H1 (cell line): ENCODE data around the gene RGS11. TPM values are rescaled to one million over a fixed set of nuclear protein-coding genes. Genes with fewer than 3 reads are reported as not detected.

Source experiments
- CTCF ChIA-PET: fragments of 300-600 bp; sonication (Branson Sonifier 250); formaldehyde crosslinking; loops from one replicate; lab custom pipeline; 2021; ENCODE audit not compliant: partially characterized antibody; lab: Charles Lee
- POLR2A ChIA-PET: fragments of 300-600 bp; sonication (Branson Sonifier 250); formaldehyde crosslinking; loops from one replicate; lab custom pipeline; 2021; ENCODE audit warnings: inconsistent platforms; ENCODE audit not compliant: partially characterized antibody; lab: Charles Lee
- DNase-seq, 2 experiments: peaks; one replicate each; pipeline versions ENCODE4 v3.0.0 to v3.0.0-alpha.2; 2010 to 2022; ENCODE audit warnings: low spot score in 2 of 2, low read depth in 1 of 2, mixed read lengths in 1 of 2
- FAIRE-seq: peaks from 2 replicates; lab custom pipeline; 2011; peaks lifted over from hg19 to GRCh38; lab: Jason Lieb, UNC
- H2AFZ ChIP-seq: 2 replicates; pipeline ENCODE4 v1.8.1; 2012; ENCODE audit warnings: low read length, inconsistent platforms
- H2AK5ac ChIP-seq: 2 replicates; pipeline ENCODE4 v1.6.1; 2013; ENCODE audit warnings: low read depth, low read length
- H2BK120ac ChIP-seq: replicated peaks from 2 replicates; pipeline ENCODE3; 2013; ENCODE audit warnings: low read depth, low read length, inconsistent platforms
- H2BK12ac ChIP-seq: 2 replicates; pipeline ENCODE4 v1.6.1; 2013; ENCODE audit warnings: low read depth, low read length
- H2BK15ac ChIP-seq: 2 replicates; pipeline ENCODE4 v1.6.1; 2013; ENCODE audit warnings: low read length
- H2BK20ac ChIP-seq: 2 replicates; pipeline ENCODE4 v1.6.1; 2013; ENCODE audit warnings: low read length
- H2BK5ac ChIP-seq: 2 replicates; pipeline ENCODE4 v1.6.1; 2013; ENCODE audit warnings: low read depth, low read length
- H3K14ac ChIP-seq: 2 replicates; pipeline ENCODE4 v1.6.1; 2013; ENCODE audit warnings: inconsistent platforms; ENCODE audit not compliant: insufficient read length
- H3K18ac ChIP-seq: 2 replicates; pipeline ENCODE4 v1.6.1; 2013; ENCODE audit warnings: low read length; ENCODE audit errors: extremely low read depth
- H3K23ac ChIP-seq: 2 replicates; pipeline ENCODE4 v1.6.1; 2013; ENCODE audit warnings: inconsistent platforms; ENCODE audit not compliant: insufficient read length
- H3K23me2 ChIP-seq: 2 replicates; pipeline ENCODE4 v1.6.1; 2013; ENCODE audit warnings: low read depth, low read length
- H3K27ac ChIP-seq: 2 replicates; pipeline ENCODE4 v1.6.1; 2011; ENCODE audit warnings: low read depth, low read length, inconsistent platforms
- H3K27me3 ChIP-seq, 4 experiments: replicated peaks in 1 of 4; 1 replicate in 1 of 4; 2 replicates in 3 of 4; pipeline versions ENCODE4 v1.6.1 to v1.8.1; 2011 to 2013; ENCODE audit warnings: low read length in 3 of 4, mild to moderate bottlenecking in 3 of 4, inconsistent platforms in 2 of 4, mixed read lengths in 2 of 4, moderate library complexity in 1 of 4; ENCODE audit not compliant: control insufficient read depth in 3 of 4, insufficient read depth in 3 of 4; ENCODE audit errors: extremely low read depth in 1 of 4
- H3K36me3 ChIP-seq, 4 experiments: 2 replicates each; pipeline versions ENCODE4 v1.6.1 to v1.8.1; 2011 to 2013; ENCODE audit warnings: mild to moderate bottlenecking in 4 of 4, low read length in 3 of 4, moderate library complexity in 2 of 4, control low read depth in 1 of 4, inconsistent platforms in 1 of 4; ENCODE audit not compliant: insufficient read depth in 4 of 4, control insufficient read depth in 2 of 4
- H3K4ac ChIP-seq: replicated peaks from 2 replicates; pipeline ENCODE3; 2013; ENCODE audit warnings: low read length, low read depth, mixed read lengths, inconsistent platforms; ENCODE audit not compliant: insufficient read length
- H3K4me1 ChIP-seq, 4 experiments: replicated peaks in 1 of 4; 1 replicate in 1 of 4; 2 replicates in 3 of 4; pipeline versions ENCODE4 v1.6.1 to v1.8.1; 2011 to 2013; ENCODE audit warnings: low read length in 3 of 4, inconsistent platforms in 2 of 4, mixed read lengths in 1 of 4; ENCODE audit not compliant: insufficient read depth in 4 of 4, control insufficient read depth in 3 of 4
- H3K4me2 ChIP-seq, 2 experiments: 2 replicates each; pipeline versions ENCODE4 v1.6.1 to v1.8.1; 2011 to 2013; ENCODE audit warnings: low read depth in 2 of 2, low read length in 2 of 2, control low read depth in 1 of 2, inconsistent platforms in 1 of 2, mild to moderate bottlenecking in 1 of 2; ENCODE audit not compliant: insufficient read depth in 1 of 2
- H3K4me3 ChIP-seq, 4 experiments: fragments of 200-600, 300-600 bp in 1 of 4; sonication (generic), shearing (Covaris generic), sonication (Bioruptor Twin) in 1 of 4; 2 replicates each; pipeline versions ENCODE4 v1.5.1 to v1.8.1; 2011 to 2016; ENCODE audit warnings: low read length in 4 of 4, low read depth in 3 of 4, control low read depth in 2 of 4, inconsistent platforms in 2 of 4, mild to moderate bottlenecking in 2 of 4, mixed read lengths in 1 of 4, moderate library complexity in 1 of 4; ENCODE audit not compliant: insufficient read depth in 2 of 4; ENCODE audit errors: extremely low read depth in 1 of 4
- H3K56ac ChIP-seq: replicated peaks from 2 replicates; pipeline ENCODE3; 2013; ENCODE audit warnings: low read depth, mild to moderate bottlenecking, mixed read lengths, low read length, inconsistent platforms; ENCODE audit not compliant: insufficient read length
- H3K79me1 ChIP-seq: 2 replicates; pipeline ENCODE4 v1.6.1; 2013; ENCODE audit warnings: low read depth, low read length, control low read depth
- H3K79me2 ChIP-seq, 2 experiments: 2 replicates each; pipeline versions ENCODE4 v1.6.1 to v1.8.1; 2012 to 2013; ENCODE audit warnings: low read length in 2 of 2, mild to moderate bottlenecking in 2 of 2, inconsistent platforms in 1 of 2; ENCODE audit not compliant: insufficient read depth in 2 of 2, control insufficient read depth in 1 of 2
- H3K9ac ChIP-seq, 4 experiments: replicated peaks in 1 of 4; 1 replicate in 1 of 4; 2 replicates in 3 of 4; pipeline versions ENCODE4 v1.6.1 to v1.8.1; 2011 to 2013; ENCODE audit warnings: low read depth in 3 of 4, low read length in 3 of 4, control low read depth in 2 of 4, mild to moderate bottlenecking in 2 of 4, moderate library complexity in 2 of 4, inconsistent platforms in 1 of 4; ENCODE audit errors: extremely low read depth in 1 of 4
- H3K9me3 ChIP-seq, 2 experiments: 2 replicates each; pipeline versions ENCODE4 v1.6.1 to v1.8.1; 2012 to 2013; ENCODE audit warnings: mild to moderate bottlenecking in 2 of 2, moderate library complexity in 2 of 2, control low read depth in 1 of 2, inconsistent platforms in 1 of 2, low read depth in 1 of 2, low read length in 1 of 2, mixed read lengths in 1 of 2; ENCODE audit not compliant: insufficient read depth in 2 of 2
- H4K20me1 ChIP-seq, 2 experiments: replicated peaks in 1 of 2; 2 replicates each; pipeline versions ENCODE3 to v1.8.1; 2011 to 2013; ENCODE audit warnings: inconsistent platforms in 2 of 2, low read length in 2 of 2, mild to moderate bottlenecking in 1 of 2; ENCODE audit not compliant: insufficient read depth in 2 of 2, control insufficient read depth in 1 of 2
- H4K5ac ChIP-seq: 2 replicates; pipeline ENCODE4 v1.6.1; 2013; ENCODE audit warnings: low read length, low read depth, mixed read lengths, inconsistent platforms; ENCODE audit not compliant: insufficient read length
- H4K8ac ChIP-seq: 2 replicates; pipeline ENCODE4 v1.8.0; 2013; ENCODE audit warnings: mild to moderate bottlenecking, moderate library complexity, low read length, inconsistent platforms; ENCODE audit not compliant: insufficient read depth; ENCODE audit errors: extremely low read depth
- H4K91ac ChIP-seq: replicated peaks from 2 replicates; pipeline ENCODE3; 2013; ENCODE audit warnings: low read length, mixed read lengths, inconsistent platforms; ENCODE audit not compliant: insufficient read length
- ATF3 ChIP-seq: IDR thresholded peaks from 2 replicates; pipeline ENCODE4 v1.6.1; 2011; ENCODE audit warnings: low read depth, mild to moderate bottlenecking, low read length; ENCODE audit not compliant: insufficient read depth
- BRCA1 ChIP-seq: IDR thresholded peaks from 2 replicates; pipeline ENCODE4 v1.6.1; 2012; ENCODE audit warnings: low read depth, low read length, improper control_type of control experiment
- E2F6 ChIP-seq: IDR thresholded peaks from 2 replicates; pipeline ENCODE4 v1.6.1; 2012; ENCODE audit warnings: inconsistent platforms
- EGR1 ChIP-seq: IDR thresholded peaks from 2 replicates; pipeline ENCODE4 v1.6.1; 2011; ENCODE audit warnings: low read depth, low read length, borderline replicate concordance
- KDM5A ChIP-seq: fragments of 200-600 bp; IDR thresholded peaks from 2 replicates; pipeline ENCODE4 v1.7.1; 2012; ENCODE audit warnings: mild to moderate bottlenecking, low read length, inconsistent platforms, mixed read lengths
- POLR2AphosphoS5 ChIP-seq: IDR thresholded peaks from 2 replicates; pipeline ENCODE4 v1.6.1; 2011; ENCODE audit warnings: low read depth, low read length
- SIX5 ChIP-seq: IDR thresholded peaks from 2 replicates; pipeline ENCODE4 v1.6.1; 2011; ENCODE audit warnings: mild to moderate bottlenecking, low read depth, low read length
- SP1 ChIP-seq: IDR thresholded peaks from 2 replicates; pipeline ENCODE4 v1.6.1; 2011; ENCODE audit warnings: low read depth, low read length
- SRF ChIP-seq: IDR thresholded peaks from 2 replicates; pipeline ENCODE4 v1.6.1; 2011; ENCODE audit warnings: mild to moderate bottlenecking, low read depth, low read length, moderate library complexity
- SUZ12 ChIP-seq: fragments of 200-600 bp; sonication (generic); IDR thresholded peaks from 2 replicates; pipeline ENCODE4 v1.6.1; 2012; ENCODE audit warnings: mild to moderate bottlenecking, inconsistent platforms, low read length, moderate library complexity, mixed read lengths
- TEAD4 ChIP-seq: IDR thresholded peaks from 2 replicates; pipeline ENCODE4 v1.6.1; 2012; ENCODE audit warnings: low read depth, low read length, inconsistent platforms, mixed read lengths
- USF2 ChIP-seq: IDR thresholded peaks from 2 replicates; pipeline ENCODE4 v1.6.1; 2011; ENCODE audit warnings: low read length, improper control_type of control experiment
- ZNF274 ChIP-seq: IDR thresholded peaks from 2 replicates; pipeline ENCODE4 v1.7.0; 2012; ENCODE audit warnings: low read length, borderline replicate concordance; ENCODE audit errors: extremely low read depth
- WGBS, 2 experiments: shearing (Covaris generic) in 1 of 2; methylation state at CpG; one replicate each; pipeline versions ENCODE4 v1.1.6 to v1.1.7; 2013 to 2015; ENCODE audit warnings: low lambda C conversion rate in 2 of 2, mixed read lengths in 2 of 2, inconsistent platforms in 1 of 2, low coverage in 1 of 2, missing lambda C conversion rate in 1 of 2; ENCODE audit not compliant: insufficient replicate concordance in 2 of 2, insufficient coverage in 1 of 2, insufficient read length in 1 of 2; ENCODE audit errors: extremely low coverage in 1 of 2, missing lambda C conversion rate in 1 of 2; 5-methylcytosine and 5-hydroxymethylcytosine counted together
- polyA plus RNA-seq, 7 experiments: library from polyadenylated mRNA; depleted of rRNA in 3 of 7; stranded (reverse) in 5 of 7; unstranded in 2 of 7; fragments of >200 nt in 5 of 7; fragments of 200-250 nt in 2 of 7; gene quantifications; 1 replicate in 5 of 7; 2 replicates in 1 of 7; 4 replicates in 1 of 7; pipeline versions ENCODE4 v1.2.1 to v1.2.3, GENCODE V29; 2011 to 2013; ENCODE audit warnings: missing spikeins in 2 of 7, mixed read lengths in 2 of 7
- total RNA-seq: library from RNA; stranded (reverse); fragmentation: NEBNext Ultra II Directional; extraction: Animal tissue kit (Norgen Biotek cat#: 25700); gene quantifications from 2 replicates; pipeline ENCODE4 v1.2.1, GENCODE V29; 2021

RGS11 gene
- total and polyA plus RNA-seq, 2 of the 8 experiments (the other 6 are each of a cell fraction or from before 2014, with no cell fraction given), result 0.84 to 1.2 TPM

- WGBS, 2 experiments, result 94% methylated on average over 8 of the region's 8 CpGs; no CpG with 5 or more reads in 1 of the 2 experiments
- H2BK120ac ChIP-seq, result no peak overlapping the region
- H3K4me1 ChIP-seq, result no peaks in the 10 kb centered on the region
- H4K20me1 ChIP-seq, result peaks cover 0 to 7% of the 10 kb centered on the region in 2 experiments
- peaks cover under 1% of the 10 kb centered on the region; the same call in 1 of the 2 replicates for H3K23me2 ChIP-seq
- no peak overlapping the region for H2AK5ac ChIP-seq
- H3K4me2 ChIP-seq, result no peak overlapping the region
- no peak for DNase-seq
- peaks cover 0 to 37% of the 10 kb centered on the region in 2 experiments; a peak in 3 of 4 replicates for H3K79me2 ChIP-seq
- ChIA-PET CTCF (interaction anchor here (0.7 to 2.3 kb wide), 4 partner anchors 13 to 1997 kb away, joined by 3 to 13 read pairs (median 4); no protein-coding TSS in a partner anchor), POLR2A (interaction anchor here (0.8 to 5.0 kb wide), 5 partner anchors 9 to 90 kb away, joined by 3 to 26 read pairs (median 4); partner anchors contain the start of gene LUC7L)
- no peak overlapping the region for H2BK15ac ChIP-seq
- H3K14ac ChIP-seq, result no peak overlapping the region
- no peak overlapping the region for H2BK12ac ChIP-seq
- H2BK5ac ChIP-seq, result no peak overlapping the region
- no peak overlapping the region for H3K4me3 ChIP-seq
- H2BK20ac ChIP-seq, result no peak overlapping the region
- H3K56ac ChIP-seq, result no peak overlapping the region
- H3K23ac ChIP-seq, result no peak overlapping the region
- H3K9me3 ChIP-seq, result no peaks in the 10 kb centered on the region
- no peaks in the 10 kb centered on the region; the same call in 1 of the 2 replicates for H3K79me1 ChIP-seq
- H3K27me3 ChIP-seq, result no peaks in the 10 kb centered on the region
- no peak overlapping the region for H3K4ac ChIP-seq
- no peak overlapping the region for H4K5ac ChIP-seq
- FAIRE-seq, result no peak
- H4K91ac ChIP-seq, result no peak overlapping the region
- no peaks in the 10 kb centered on the region for H3K36me3 ChIP-seq
- no peak overlapping the region for H3K18ac ChIP-seq
- no peak overlapping the region for H3K27ac ChIP-seq
- H2AFZ ChIP-seq, result no peak overlapping the region
- no peak overlapping the region for H4K8ac ChIP-seq
- no peak overlapping the region for H3K9ac ChIP-seq
- TF ChIP-seq SIX5, result no peak
- no peak for TF ChIP-seq ZNF274
- TF ChIP-seq SRF, result no peak
- TF ChIP-seq ATF3, result no peak
- TF ChIP-seq EGR1, result no peak
- TF ChIP-seq E2F6, result no peak
- TF ChIP-seq SP1, result no peak
- TF ChIP-seq USF2, result no peak
- no peak for TF ChIP-seq SUZ12
- no peak for TF ChIP-seq TEAD4
- TF ChIP-seq KDM5A, result no peak
- TF ChIP-seq BRCA1, result no peak
- no peak for TF ChIP-seq POLR2AphosphoS5
Observed at GRCh38 chr16:240559-240958, 35.2 kb downstream of the RGS11 start.
